Astrocyte of the hippocampus (primary cell): Measurements from ENCODE around the gene UBE2D2.

Experiments used
- DNase-seq: peaks from one replicate; pipeline ENCODE4 v3.0.0; 2011; ENCODE audit warnings: low read depth, low spot score

The UBE2D2 gene

GRCh38 chr5:139647506-139648204, 86.5 kb downstream of the UBE2D2 start:
- no peak for DNase-seq

- peak; percentile 97 for DNase-seq
These were observed 87.3 kb downstream of the UBE2D2 start, which contains the start of gene CXXC5 for GRCh38 chr5:139648205-139649081. Gene CXXC5 (plus strand): TSS chr5:139648349. CDS start chr5:139680524, 32,175 bp downstream.

GRCh38 chr5:139649082-139649991, 88.2 kb downstream of the UBE2D2 start:
- DNase-seq: peak; percentile 59

- peak; percentile 71 for DNase-seq
These were observed 89.0 kb downstream of the UBE2D2 start for GRCh38 chr5:139650031-139650688.

- no peak for DNase-seq
These were observed 89.5 kb downstream of the UBE2D2 start for GRCh38 chr5:139650689-139651042.

- peak; percentile 66 for DNase-seq
These were observed 90.1 kb downstream of the UBE2D2 start for GRCh38 chr5:139651043-139651834.

- DNase-seq: peak; percentile 91
These were observed 91.0 kb downstream of the UBE2D2 start for GRCh38 chr5:139651853-139652787.

GRCh38 chr5:139652788-139653241, 91.7 kb downstream of the UBE2D2 start:
- DNase-seq: peak; percentile 60

GRCh38 chr5:139653616-139654015, 92.5 kb downstream of the UBE2D2 start:
- DNase-seq: no peak

GRCh38 chr5:139654464-139654863, 93.3 kb downstream of the UBE2D2 start:
- no peak for DNase-seq

GRCh38 chr5:139654871-139655491, 93.8 kb downstream of the UBE2D2 start:
- DNase-seq: peak; percentile 50

- DNase-seq: peak; percentile 86
These were observed 94.7 kb downstream of the UBE2D2 start for GRCh38 chr5:139655727-139656271.

- DNase-seq: peak; percentile 67
These were observed 96.5 kb downstream of the UBE2D2 start for GRCh38 chr5:139657363-139658321.

GRCh38 chr5:139658501-139658927, 97.4 kb downstream of the UBE2D2 start:
- peak; percentile 78 for DNase-seq

- DNase-seq: peak; percentile 77
These were observed 98.0 kb downstream of the UBE2D2 start for GRCh38 chr5:139658928-139659667.

GRCh38 chr5:139659695-139660101, 98.6 kb downstream of the UBE2D2 start:
- peak; percentile 87 for DNase-seq
